Activated CD4-positive, alpha-beta T cell treated with anti-CD3 and anti-CD28 coated beads, Interleukin-2, amount 50 U/mL, for 24 hours (primary cell): ENCODE results near the gene MINDY2.

Experiments used
- DNase-seq, 2 donors: peaks; one replicate each; pipeline ENCODE4 v3.0.0-alpha.2; 2020; ENCODE audit warnings: low read depth in 1 of 2, low spot score in 1 of 2

MINDY2 gene, protein sequence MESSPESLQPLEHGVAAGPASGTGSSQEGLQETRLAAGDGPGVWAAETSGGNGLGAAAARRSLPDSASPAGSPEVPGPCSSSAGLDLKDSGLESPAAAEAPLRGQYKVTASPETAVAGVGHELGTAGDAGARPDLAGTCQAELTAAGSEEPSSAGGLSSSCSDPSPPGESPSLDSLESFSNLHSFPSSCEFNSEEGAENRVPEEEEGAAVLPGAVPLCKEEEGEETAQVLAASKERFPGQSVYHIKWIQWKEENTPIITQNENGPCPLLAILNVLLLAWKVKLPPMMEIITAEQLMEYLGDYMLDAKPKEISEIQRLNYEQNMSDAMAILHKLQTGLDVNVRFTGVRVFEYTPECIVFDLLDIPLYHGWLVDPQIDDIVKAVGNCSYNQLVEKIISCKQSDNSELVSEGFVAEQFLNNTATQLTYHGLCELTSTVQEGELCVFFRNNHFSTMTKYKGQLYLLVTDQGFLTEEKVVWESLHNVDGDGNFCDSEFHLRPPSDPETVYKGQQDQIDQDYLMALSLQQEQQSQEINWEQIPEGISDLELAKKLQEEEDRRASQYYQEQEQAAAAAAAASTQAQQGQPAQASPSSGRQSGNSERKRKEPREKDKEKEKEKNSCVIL

DNA sequence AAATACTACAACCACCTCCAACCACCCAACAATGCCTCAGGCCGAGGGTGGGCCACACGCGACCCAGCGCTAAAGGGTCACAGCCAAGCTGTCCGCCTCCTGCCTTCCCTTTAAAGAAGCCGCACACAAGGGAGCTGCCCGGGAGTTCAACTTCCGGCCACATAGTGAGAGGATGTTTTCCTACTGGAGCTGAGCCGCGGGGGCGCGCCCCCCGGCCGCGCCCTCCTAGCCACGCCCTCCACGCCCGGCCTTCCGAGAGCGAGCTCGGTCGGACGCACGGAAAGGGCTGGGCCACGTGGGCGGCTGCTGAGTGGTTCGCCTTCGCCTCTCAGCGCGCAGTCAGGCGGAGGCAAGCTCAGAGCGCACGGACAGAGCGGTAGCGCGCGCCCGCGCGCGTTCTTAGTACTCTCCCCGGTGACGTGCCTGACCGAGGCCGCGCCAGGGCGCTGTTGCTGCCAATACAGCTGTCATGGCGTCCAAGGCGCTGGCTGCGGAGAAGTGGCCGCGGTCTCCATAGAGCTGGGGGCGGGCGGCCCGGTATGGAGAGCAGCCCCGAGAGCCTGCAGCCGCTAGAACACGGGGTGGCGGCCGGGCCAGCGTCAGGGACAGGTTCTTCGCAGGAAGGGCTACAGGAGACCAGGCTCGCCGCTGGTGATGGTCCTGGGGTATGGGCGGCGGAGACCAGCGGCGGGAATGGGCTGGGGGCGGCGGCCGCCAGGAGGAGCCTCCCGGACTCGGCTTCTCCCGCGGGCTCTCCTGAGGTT lies at the start of gene MINDY2:
TSS of gene MINDY2 (plus strand) at position 446 of the 764 bp plus-strand sequence. CDS start at position 540, 94 bp downstream.
- peak; percentile 75 to 92 for DNase-seq

DNA sequence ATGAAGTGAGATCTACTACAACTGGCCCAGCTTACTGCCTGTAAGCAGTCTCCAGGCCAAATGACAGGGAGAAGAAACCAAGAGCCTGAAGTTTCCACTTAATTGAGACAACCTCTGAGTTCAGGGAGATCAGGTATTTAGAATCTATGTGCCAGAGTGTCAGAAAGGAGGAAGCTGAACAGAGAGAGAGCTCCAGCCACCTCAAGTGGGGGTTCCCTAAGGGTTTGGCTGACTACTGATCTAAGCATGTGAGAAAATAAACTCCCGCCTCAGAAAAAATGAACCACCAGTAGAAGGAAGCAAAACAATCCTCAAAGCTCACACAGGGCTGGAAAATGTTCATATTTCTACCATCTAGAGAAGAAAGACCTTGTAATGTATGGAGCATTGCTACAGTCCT lies 46.6 kb upstream of the MINDY2 start:
- DNase-seq, result no peak

DNA sequence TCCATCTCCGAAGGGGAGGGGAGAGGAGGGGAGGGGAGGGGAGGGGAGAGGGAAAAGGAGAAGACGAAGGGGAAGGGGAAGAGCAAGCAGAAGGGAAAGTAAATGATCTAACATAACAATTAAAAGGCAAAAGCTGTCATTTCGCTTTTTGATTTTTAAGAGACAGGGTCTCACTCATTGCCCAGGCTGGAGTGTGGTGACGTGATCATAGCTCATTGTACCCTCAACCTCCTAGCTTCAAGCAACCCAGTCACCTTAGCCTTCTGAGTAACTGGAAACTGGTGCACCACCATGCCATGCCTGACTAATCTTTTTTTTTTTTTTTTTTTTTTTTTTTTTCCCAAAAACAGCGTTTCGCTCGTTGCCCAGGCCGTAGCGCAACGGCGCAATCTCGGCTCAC lies 44.2 kb upstream of the MINDY2 start:
- DNase-seq, result no peak

DNA sequence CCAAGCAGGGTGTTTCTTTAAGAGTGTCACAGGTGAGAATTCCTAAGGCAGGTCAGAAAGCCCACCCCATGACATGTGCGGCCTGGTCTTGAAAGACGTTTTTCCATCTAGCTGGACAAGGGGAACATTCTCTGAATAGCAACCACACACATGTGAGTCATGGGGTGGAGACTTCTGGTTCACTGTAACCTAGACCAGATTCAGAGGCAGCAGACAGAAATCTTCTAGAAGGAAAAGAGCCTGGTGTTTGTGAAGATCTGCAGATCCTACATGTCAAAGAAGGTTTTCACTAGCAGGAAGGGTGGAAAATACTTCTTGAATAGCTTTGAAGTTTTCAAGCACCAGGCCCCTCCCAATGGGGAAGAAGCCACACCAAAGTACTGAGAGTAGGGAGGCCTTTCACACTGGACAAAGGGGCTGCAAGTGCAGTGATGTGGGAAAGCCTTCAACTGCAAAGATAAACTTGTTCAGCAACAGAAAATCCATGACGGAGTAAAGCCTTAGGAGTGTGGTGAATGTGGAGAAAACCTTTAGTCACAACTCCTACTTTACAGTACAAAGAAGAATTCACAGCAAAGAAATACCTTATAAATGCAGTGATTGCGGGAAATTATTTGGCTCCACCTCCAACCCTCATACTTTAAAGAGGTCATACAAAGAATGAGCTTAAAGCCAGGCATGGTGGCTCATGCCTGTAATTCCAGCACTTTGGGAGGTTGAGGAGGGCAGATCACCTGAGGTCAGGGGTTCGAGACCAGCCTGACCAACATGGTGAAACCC lies 39.2 kb upstream of the MINDY2 start:
- no peak for DNase-seq

DNA sequence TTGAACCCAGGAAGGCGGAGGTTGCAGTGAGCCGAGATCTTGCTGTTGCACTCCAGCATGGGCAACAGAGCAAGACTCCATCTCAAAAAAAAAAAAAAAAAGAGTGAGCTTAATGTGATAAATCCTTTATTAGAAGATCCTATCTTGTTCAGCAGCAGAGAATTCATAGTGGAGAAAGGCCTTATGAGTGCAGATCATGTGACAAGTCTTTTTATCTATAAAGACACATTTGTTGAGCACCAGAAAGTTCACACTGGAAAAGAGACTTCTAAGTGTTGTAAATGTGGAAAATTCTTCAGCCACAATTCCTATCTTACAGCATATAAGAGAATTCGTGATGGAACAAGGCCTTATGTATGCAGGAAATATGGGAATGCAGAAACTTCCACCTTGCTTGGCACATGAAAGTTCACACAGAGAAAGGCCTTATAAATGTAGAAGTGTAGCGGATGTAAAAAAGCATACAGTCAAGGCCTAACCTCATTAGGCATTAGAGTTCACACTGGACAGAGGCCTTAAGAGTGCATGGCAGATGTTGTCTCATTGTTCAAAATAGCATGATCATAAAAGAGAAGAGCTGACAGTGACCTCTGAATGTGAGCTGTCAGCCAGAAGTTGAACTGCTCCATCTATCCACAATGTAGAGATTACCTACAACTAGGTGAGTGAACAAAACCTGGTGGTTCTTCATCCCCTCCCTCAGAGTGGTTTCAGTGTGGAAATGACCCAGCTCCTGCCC lies 38.3 kb upstream of the MINDY2 start:
- DNase-seq, result no peak

DNA sequence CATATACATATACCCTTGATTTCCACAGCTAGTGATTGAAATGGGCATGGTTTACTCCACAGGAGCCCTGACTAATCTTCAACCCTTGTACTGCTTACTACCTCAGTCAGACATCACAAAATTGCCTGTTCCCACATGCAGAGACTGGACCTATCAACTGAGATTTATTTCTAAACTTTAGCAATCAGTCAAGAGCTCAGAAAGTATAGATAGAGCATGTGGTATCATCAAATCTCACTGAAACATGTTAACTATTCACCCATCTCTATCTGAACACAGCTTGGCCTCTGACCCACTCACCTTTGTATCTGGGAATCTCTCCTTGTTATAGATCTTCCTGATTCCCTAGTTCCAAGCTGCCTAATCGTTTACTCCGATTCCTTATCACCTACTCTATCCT lies 36.2 kb upstream of the MINDY2 start:
- no peak for DNase-seq

DNA sequence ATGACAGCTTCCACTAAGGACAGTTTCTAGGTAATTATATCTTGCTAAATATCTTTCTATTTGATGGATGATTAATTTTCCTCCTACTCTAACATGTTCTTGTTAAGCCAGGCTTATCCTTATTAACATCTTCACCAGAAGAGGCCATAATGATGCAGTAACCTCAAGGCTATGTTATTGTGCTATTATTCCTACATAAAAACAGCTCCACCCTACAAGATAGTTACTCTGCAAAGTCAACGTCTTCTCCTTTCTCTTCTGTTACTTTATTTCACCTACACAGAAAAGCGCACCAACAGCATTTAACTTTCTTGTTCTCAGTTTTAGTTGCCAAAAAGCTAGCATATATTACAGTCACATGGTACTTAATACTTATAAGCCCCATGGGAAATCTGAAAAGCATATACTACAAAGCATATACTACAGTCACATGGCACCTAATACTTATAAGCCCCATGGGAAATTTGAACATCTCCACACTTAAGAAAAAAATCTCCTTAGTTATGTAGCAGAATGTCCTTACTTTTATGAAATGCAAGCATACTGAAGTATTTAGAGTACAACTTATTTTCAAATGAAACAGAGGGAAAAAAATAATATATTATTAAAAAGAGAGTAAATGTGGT lies 35.0 kb upstream of the MINDY2 start:
- no peak for DNase-seq

DNA sequence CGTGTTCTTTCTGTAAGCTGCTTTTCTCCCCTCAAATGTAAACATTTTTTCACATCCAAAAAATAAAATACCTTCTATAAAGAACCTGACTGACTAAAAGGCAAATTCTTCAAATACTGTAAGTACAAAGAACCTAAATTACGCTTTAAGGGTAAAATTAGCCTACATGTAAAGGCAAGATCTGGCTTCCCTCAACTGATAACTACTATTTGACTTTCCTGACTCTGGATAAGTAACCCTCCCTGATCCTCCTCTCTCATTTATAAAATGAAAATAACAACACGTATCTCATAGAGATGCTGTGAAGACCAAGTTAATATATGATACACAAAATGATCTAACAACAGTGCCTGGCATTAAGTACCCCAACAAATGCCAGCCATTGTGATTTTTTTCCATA lies 33.8 kb upstream of the MINDY2 start:
- no peak for DNase-seq

DNA sequence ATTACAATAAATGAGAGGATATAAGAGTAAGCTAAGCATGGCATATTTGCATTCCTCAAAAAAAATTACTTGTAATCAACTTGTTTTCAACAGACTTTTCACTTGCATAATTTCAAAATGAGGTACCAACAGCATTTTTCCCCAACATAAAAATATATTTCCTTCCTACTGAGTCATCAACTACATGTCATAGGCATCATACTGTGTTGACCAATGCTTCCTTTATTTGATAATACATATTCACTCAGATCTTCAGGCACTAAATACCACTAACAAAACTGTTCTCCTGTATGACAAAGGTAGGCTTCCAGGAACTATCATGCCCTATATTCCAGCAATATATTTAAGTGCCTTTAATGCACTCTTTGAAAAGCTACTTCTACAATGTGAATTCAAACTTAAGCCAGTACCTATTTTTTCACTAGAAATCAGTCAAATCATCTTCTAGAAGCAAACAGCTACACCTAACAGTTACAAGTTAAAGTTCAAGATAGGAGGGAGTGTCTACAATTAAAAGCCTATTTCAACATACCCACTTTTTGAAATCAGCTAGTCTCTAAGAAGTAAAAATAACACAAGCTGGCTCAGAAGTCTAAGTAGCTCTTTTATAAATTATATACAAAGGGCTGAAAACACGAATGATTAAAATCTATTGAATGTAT lies 32.9 kb upstream of the MINDY2 start:
- DNase-seq, result no peak

DNA sequence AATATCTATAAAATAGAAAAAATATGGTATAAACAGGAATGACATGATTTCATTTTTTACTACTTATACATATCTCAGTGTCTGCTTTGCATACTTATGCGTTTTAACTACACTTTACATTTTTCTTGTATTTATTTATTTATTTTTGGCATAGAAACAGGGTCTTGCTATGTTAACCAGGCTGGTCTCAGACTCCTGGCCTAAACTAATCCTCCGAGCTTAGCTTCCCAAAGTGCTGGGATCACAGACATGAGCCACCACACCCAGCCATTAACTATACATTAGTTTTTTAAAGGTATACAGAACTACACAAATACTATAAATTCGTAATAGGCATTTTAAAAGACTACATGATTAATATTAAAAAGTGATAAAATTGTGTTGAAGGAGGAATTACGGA lies 30.7 kb upstream of the MINDY2 start:
- no peak for DNase-seq

DNA sequence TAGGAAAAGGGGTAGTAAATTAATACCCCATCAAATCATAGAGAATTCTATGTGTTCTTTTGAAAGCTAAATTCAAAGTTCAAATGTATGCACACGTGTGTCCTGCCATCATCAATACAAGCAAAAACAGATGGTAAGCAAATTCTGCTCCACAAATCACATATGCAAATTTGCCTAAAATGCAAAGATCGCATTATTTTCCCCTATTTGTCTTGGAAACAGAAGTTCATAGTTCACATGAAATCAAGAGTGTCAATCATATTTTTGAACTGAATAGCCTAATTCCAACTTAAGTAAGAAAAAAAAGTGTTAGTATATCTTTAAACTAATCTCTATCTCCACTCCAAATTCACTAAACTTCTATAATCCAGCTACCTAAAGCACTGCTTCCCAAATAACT lies 30.1 kb upstream of the MINDY2 start:
- DNase-seq, result no peak

DNA sequence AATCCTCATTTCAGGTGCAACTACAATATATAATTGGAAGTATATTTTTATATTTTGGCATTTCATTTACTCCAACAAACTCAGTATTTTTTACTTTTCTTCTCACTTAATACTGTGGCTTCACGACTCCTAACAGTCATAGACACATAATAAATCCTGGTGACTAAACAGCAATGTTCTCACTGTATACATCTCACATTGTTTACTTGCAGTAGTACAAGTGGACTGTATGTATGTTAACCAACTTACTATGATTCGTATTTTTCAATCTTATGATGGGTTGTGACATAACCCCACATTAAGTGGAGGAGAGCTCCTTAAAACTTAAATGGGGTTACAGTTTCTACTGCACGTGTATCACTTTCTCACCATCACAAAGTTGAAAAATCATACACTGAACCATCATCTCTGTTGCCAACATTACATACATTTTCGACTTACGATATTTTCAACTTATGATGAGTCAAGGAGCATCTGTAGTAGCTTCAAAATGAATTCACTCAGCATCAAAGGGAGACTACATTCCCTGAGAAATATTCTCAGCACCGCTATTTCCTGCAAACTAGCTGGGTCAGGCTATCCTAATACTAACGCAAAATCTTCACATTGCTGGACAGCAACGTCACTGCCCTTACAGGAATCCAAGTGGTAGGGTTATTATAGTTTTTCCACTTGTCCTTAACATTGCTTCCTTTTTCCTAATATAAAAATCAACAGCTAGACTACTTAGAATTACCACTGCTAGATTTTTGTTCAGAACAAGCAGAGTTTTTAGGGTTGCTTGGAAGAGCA lies 28.9 kb upstream of the MINDY2 start:
- no peak for DNase-seq

DNA sequence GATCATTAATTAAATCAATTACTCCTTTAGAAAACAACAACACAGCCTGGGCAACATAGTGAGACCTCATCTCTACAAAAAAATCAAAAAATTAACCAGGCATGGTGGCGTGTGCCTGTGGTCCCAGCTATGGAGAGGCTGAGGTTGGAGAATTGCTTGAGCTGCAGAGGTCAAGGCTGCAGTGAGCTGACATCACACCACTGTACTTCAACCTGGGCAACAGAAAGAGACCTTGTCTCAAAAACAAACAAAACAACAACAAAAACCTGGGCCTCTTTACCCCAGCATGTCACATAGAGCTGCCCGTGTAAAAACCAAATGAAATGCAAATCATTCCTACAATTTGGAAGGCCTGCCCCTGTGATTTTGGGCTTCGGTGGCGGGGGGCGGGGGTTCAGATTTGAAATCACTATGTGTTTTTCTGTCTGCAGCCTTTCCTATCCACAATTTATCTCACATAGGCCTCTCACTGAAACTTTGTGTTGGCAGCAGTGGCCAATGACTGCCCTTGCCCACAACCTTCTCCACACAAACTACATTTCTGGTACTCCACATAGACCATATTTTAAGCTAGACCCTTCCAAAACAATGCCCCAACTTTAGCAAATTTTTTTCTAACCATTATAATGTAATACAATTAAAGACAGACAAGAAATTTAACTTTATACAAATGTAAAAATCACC lies 28.1 kb upstream of the MINDY2 start:
- no peak for DNase-seq

DNA sequence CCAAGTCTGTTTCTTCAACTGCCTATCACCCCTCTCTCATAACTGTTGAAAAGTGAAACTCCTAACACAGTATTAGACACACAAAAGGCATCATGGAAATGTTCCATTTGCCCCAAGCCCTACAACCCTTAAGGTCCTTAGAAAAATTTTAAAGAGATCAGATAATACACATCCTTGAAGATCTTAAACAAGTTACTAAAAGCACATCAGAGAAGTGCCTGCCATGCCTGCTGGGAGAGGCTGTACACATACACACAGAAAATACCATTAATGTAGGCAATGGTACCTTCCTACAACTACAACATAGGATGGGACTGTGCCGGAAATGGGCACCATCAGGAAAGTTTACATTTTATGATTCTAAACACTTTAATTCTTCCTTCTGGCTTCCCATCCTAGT lies 24.9 kb upstream of the MINDY2 start:
- no peak for DNase-seq

DNA sequence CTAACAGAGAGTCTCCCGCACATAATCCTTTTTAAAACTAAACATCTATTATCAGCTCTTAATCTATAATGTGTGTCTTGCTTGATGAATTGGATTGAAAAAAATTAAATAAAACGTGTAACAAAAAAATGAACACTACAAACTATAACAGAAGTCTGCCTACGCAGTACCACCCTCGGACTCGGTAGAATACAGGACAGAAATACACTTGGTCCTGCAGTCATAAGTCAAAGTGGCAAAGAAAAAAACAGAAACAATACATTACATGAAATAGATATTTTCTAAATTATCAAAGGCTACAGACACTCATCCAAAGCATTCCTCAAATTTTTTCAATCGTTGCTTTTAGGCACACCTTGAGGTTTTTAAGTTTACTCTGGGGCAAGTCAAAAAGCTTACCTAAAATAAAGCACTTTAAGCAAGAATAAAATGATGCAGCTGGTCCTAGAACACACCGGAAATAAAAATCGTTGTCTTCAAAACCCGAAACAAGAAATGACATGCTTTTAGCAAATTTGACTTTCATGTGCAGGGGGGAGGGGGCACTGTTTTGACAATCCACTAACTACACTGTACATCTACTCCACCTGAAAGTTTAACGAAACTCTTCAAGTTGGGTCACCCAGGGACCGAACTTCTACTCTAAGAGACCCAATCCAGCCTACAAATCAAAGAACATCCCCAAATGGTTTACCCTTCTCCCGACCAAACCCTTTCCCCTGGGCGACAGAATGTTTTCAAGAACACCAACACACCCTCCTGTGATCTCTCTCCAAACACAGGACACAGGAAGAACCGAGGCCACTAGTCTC lies 22.9 kb upstream of the MINDY2 start:
- peak; percentile 1 to 10 for DNase-seq

DNA sequence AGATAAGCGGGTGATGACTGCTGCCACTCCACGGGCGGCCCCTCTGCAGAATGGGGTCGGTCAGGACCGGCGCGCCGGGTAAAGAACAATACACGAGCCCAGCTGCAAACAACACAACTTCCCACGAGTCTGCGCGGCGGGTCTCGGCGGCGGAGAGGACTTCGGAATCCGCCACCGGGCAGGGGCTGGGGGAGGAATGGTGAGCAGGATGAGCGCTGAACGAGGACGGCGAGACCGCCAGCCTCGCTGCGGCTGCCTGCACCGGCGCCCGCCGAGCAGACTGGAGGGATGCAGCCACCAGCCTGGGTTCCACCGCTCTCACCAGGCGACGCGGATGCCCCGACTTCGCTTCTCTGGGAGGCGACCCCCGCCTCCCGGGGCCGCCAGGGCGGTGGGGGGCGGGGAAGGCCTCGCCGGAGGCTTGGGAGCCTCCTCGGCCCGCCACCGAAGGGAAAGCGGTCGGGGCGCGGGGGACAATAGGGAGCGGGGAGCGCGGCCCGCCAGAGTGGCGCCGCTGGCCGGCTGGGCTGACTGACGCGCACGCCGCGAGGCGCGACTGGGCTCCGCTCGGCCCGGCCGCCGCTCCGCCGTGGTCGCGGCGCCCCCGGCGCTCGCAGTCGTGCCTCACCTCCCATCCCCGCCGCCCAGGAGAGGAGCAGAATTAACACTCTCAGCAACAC lies 22.1 kb upstream of the MINDY2 start:
- DNase-seq, result peak; percentile 13 to 14
